Stimulated activated CD4-positive, alpha-beta T cell treated with anti-CD3 and anti-CD28 coated beads, Interleukin-12 subunit alpha, Interleukin-12 subunit beta, amount 100 ng/mL, for 48 hours (primary cell): ENCODE measurements around the gene KIF21B.
"Not testable (repeated sequence)": the region's sequence is repeated elsewhere in the genome, so short reads cannot be mapped to it uniquely, and the experiment has no call there.

Source experiments
- DNase-seq, 3 donors: peaks; one replicate each; pipeline ENCODE4 v3.0.0-alpha.2; 2020; ENCODE audit warnings: low read depth in 2 of 3, low spot score in 1 of 3

Gene KIF21B

GRCh38 chr1:200951016-200951415, 72.5 kb downstream of the KIF21B start:
- no peak for DNase-seq

DNA sequence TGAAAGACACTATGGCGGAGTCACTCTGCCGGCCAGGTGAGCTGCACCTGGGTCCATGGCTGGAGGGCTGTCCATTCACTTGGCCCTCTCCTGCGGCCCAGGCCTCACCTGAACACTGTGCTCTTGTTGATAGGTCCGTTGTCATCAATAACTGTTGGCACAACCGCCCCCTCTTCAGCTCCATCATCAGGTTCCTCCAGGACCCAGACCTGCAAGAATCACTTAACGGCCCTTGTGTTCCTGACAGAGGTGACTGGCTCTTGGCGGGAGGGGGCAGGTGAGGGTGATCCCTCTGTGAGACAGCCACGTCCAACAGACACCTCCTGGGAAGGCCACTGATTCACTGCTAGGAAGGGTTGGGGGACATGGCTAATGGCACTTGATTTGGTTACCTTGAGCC, 73.9 kb downstream of the KIF21B start:
- no peak for DNase-seq

DNA sequence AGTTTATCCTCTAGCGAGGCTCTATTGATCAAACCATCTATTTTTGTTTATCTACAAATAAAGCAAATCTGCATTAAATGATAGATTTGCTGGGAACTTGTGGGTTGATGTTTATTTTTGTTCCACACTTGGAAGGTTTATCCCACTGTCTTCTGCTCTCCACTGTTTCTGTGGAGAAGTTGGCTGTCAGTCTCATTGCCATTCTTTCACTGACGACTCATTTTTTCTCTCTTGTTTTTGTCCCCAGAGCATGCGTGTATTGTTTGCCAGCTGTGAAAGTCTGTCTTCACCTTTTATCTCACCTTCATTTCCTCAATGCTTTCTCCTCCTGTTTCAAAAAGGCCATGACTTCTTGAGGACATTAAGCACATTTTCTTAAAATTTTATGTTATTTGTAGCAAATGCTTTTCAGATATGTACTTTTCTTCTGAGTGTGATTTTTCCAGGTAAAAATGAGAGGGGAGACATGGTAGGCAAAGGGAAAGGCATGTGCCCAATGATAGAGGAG, 76.4 kb downstream of the KIF21B start:
- DNase-seq = no peak

- DNase-seq = no peak
Observed at GRCh38 chr1:200945111-200945510, 78.4 kb downstream of the KIF21B start.

DNA sequence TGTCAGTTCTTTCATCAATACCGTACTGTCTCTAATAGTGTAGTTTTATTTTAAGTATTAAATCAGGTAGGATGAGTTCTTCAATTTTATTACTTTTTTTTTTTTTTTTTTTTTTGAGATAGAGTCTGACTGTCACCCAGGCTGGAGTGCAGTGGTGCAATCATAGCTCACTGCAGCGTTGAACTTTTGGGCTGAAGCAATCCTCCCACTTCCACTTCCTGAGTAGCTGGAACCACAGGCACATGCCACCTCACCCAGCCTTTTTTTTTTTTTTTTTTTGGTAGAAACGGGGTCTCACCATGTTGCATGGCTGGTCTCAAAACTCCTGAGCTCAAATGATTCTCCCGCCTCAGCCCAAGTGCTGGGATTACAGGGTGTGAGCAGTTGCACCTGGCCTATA, 84.6 kb downstream of the KIF21B start:
- DNase-seq = no peak

- not testable (repeated sequence) for DNase-seq
Observed at GRCh38 chr1:200935286-200935962, 88.1 kb downstream of the KIF21B start.

- DNase-seq = no peak
Observed at GRCh38 chr1:200934676-200935245, 88.8 kb downstream of the KIF21B start.

GRCh38 chr1:200931776-200932175, 91.7 kb downstream of the KIF21B start:
- DNase-seq = no peak

DNA sequence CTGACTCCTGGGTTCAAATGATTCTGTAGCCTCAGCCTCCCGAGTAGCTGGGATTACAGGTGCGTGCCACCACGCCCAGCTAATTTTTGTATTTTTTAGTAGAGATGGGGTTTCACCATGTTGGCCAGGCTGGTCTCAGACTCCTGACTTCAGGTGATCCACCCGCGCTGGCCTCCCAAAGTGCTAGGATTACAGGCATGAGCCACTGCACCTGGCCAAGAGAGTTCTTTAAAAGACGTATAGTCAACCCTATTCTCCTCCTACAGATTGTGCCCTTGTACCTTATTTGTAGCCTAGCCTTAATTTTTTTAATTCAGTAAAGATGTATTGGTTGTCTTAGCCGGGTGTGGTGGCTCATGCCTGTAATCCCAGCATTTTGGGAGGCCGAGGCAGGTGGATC, 93.2 kb downstream of the KIF21B start:
- not testable (repeated sequence) for DNase-seq

DNA sequence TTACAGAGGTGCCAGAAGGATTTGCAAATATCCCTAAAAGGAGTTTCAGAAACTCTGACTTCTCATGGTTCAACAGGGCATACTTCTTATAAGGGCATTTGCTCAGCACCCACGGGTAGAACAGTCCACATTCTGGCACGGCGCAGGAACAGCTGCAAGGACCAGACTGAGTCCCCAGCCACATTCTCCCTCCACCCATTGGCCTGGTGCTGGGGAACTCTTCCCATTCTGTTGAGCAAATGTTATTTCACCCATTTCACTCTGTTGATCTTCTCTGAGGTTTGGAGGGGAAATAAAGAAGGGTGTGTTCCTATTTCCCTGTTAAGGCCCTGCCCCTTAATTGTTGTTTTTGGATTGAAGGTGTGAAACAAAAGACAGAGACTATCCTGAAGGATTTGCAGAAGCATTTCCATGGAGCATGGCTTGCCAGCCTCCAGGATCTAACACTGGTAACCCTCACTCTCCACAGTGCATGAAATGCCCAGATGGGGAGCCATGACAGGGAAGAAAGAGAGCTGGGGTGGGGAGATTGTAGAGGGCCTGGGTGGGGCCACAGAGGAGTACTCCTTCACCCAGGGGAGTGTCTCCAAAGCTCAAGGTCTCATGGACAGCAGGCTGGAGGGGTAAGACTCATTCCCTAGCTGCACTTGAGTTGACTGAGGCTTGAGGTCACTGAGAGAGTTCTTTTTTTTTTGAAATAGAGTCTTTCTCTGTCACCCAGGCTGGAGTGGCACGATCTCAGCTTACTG, 93.8 kb downstream of the KIF21B start:
- no peak for DNase-seq

GRCh38 chr1:200925831-200926230, 97.7 kb downstream of the KIF21B start:
- DNase-seq = peak in 1 of 3 donors; percentile 16

- no peak for DNase-seq
Observed at GRCh38 chr1:200923601-200924000, 99.9 kb downstream of the KIF21B start.

DNA sequence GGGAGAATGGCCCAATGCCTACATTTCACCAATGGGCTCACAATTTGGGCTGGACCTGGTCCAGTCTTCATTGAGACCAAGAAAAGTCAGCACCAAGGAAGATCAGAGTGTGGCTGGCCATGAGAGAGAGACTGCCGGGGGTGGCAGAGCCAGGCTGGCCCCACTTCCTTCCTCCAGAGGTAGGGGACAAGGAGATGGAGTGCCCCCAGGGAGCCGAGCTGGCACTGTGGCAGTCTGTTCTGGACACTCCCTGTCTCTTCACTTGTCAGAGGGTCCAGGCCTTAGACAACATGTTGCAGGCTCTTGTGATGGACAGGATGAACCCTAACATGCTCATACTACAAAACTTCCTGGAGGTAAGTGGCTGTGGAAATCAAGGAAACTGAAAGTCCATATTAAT, 101.1 kb downstream of the KIF21B start:
- DNase-seq = no peak

DNA sequence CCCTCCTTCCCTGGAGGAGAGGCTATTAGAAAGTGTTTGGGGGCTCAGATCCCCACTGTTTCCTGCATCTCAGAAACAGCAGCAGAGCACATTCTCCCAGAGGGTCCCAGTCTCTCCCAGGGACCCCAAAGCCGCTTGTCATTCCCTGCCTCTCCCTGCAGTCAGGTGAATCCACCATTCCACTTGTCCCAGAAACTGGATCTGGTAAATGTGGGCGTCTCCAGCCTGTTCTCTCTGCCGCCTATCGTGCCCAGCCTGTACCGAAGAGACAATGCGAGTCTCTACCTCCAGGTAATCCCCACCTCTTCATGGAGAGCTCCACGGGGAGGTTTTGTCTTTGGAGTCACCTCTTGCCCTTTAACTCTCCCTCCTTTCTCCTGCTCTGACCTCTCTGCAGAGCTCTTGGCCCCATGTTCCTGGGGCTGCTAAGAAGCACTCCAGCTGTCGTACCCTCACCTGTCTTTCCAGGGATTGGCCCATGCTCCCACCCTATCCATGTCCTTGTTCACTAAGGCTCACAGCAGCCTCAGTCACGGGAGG, 101.9 kb downstream of the KIF21B start:
- no peak for DNase-seq
